NT2/D1 (cell line): ENCODE data around the gene ZAP70.

Experiments used
- DNase-seq: peaks from one replicate; pipeline ENCODE4 v3.0.0-alpha.2; 2011; ENCODE audit warnings: low read depth, low spot score
- H3K27me3 ChIP-seq: 2 replicates; pipeline ENCODE4 v1.6.0; 2011; ENCODE audit warnings: mild to moderate bottlenecking; ENCODE audit not compliant: insufficient read length, insufficient read depth
- H3K36me3 ChIP-seq: 2 replicates; pipeline ENCODE4 v1.6.1; 2011; ENCODE audit warnings: mild to moderate bottlenecking, low read length, mixed read lengths; ENCODE audit not compliant: insufficient read depth, insufficient read length
- H3K4me1 ChIP-seq: 2 replicates; pipeline ENCODE4 v1.5.1; 2011; ENCODE audit not compliant: insufficient read depth, insufficient read length
- H3K4me3 ChIP-seq: 2 replicates; pipeline ENCODE4 v1.5.1; 2011; ENCODE audit warnings: low read depth; ENCODE audit not compliant: insufficient read length
- H3K9ac ChIP-seq: 2 replicates; pipeline ENCODE4 v1.6.0; 2011; ENCODE audit warnings: low read depth; ENCODE audit not compliant: insufficient read length
- H3K9me3 ChIP-seq: 2 replicates; pipeline ENCODE4 v1.5.1; 2011; ENCODE audit warnings: mild to moderate bottlenecking, low read length; ENCODE audit not compliant: insufficient read depth
- SUZ12 ChIP-seq: IDR thresholded peaks from 2 replicates; pipeline ENCODE4 v1.6.1; 2011; ENCODE audit not compliant: insufficient read length, insufficient read depth; ENCODE audit errors: extremely low read depth
- YY1 ChIP-seq: IDR thresholded peaks from 2 replicates; pipeline ENCODE4 v1.6.1; 2011; ENCODE audit not compliant: insufficient read length, insufficient read depth
- ZNF274 ChIP-seq: IDR thresholded peaks from 2 replicates; pipeline ENCODE4 v1.6.1; 2011; ENCODE audit warnings: mild to moderate bottlenecking, low read depth, low read length

The ZAP70 gene

GRCh38 chr2:97769711-97770110 lies 56.3 kb downstream of the ZAP70 start:
- H3K9me3 ChIP-seq, result no peaks in the 10 kb centered on the region
- H3K4me3 ChIP-seq, result no peak overlapping the region
- peaks cover 5% of the 10 kb centered on the region for H3K4me1 ChIP-seq
- H3K9ac ChIP-seq, result no peak overlapping the region
- TF ChIP-seq YY1 (no peak), SUZ12 (no peak), ZNF274 (no peak)
- H3K27me3 ChIP-seq, result peaks cover 5% of the 10 kb centered on the region
- no peak for DNase-seq
- peaks cover 51% of the 10 kb centered on the region for H3K36me3 ChIP-seq

- TF ChIP-seq YY1 (no peak), SUZ12 (no peak), ZNF274 (no peak)
- Histone ChIP-seq H3K27me3 (peaks cover 5% of the 10 kb centered on the region), H3K9ac (no peak overlapping the region), H3K4me1 (peaks cover 5% of the 10 kb centered on the region), H3K9me3 (no peaks in the 10 kb centered on the region), H3K4me3 (no peak overlapping the region), H3K36me3 (peaks cover 50% of the 10 kb centered on the region)
- DNase-seq, result peak; percentile 87
Observed at GRCh38 chr2:97770445-97770844, 57.1 kb downstream of the ZAP70 start.

- Histone ChIP-seq H3K4me1 (peaks cover 5% of the 10 kb centered on the region), H3K9me3 (no peaks in the 10 kb centered on the region), H3K36me3 (peaks cover 50% of the 10 kb centered on the region), H3K27me3 (peaks cover 3% of the 10 kb centered on the region), H3K4me3 (no peak overlapping the region), H3K9ac (no peak overlapping the region)
- peak; percentile 16 for DNase-seq
- no peak for TF ChIP-seq SUZ12
- TF ChIP-seq YY1, result no peak
- no peak for TF ChIP-seq ZNF274
Observed at GRCh38 chr2:97774425-97774824, 61.0 kb downstream of the ZAP70 start.

- H3K4me3 ChIP-seq, result no peak overlapping the region
- H3K36me3 ChIP-seq, result peaks cover 50% of the 10 kb centered on the region
- TF ChIP-seq ZNF274 (no peak), YY1 (no peak), SUZ12 (no peak)
- peaks cover 2% of the 10 kb centered on the region for H3K4me1 ChIP-seq
- no peaks in the 10 kb centered on the region for H3K9me3 ChIP-seq
- no peak for DNase-seq
- H3K27me3 ChIP-seq, result peaks cover 3% of the 10 kb centered on the region
- H3K9ac ChIP-seq, result no peak overlapping the region
Observed at GRCh38 chr2:97775074-97775473, 61.7 kb downstream of the ZAP70 start.

- no peak overlapping the region for H3K9ac ChIP-seq
- no peaks in the 10 kb centered on the region for H3K9me3 ChIP-seq
- no peaks in the 10 kb centered on the region for H3K4me1 ChIP-seq
- H3K27me3 ChIP-seq, result no peaks in the 10 kb centered on the region
- peaks cover 31% of the 10 kb centered on the region for H3K36me3 ChIP-seq
- no peak for DNase-seq
- H3K4me3 ChIP-seq, result no peak overlapping the region
- TF ChIP-seq YY1, result no peak
- TF ChIP-seq ZNF274, result no peak
- TF ChIP-seq SUZ12, result no peak
Observed at GRCh38 chr2:97779141-97779540, 65.8 kb downstream of the ZAP70 start.

- Histone ChIP-seq H3K4me1 (no peaks in the 10 kb centered on the region), H3K9me3 (no peaks in the 10 kb centered on the region), H3K36me3 (peaks cover 21% of the 10 kb centered on the region), H3K27me3 (no peaks in the 10 kb centered on the region), H3K4me3 (no peak overlapping the region), H3K9ac (no peak overlapping the region)
- DNase-seq, result no peak
- TF ChIP-seq SUZ12 (no peak), ZNF274 (no peak), YY1 (no peak)
Observed at GRCh38 chr2:97781981-97782380, 68.6 kb downstream of the ZAP70 start.

- Histone ChIP-seq H3K9ac (no peak overlapping the region), H3K9me3 (no peaks in the 10 kb centered on the region), H3K4me1 (no peaks in the 10 kb centered on the region), H3K36me3 (peaks cover 22% of the 10 kb centered on the region), H3K27me3 (no peaks in the 10 kb centered on the region), H3K4me3 (no peak overlapping the region)
- TF ChIP-seq SUZ12, result no peak
- TF ChIP-seq ZNF274, result no peak
- TF ChIP-seq YY1, result no peak
- no peak for DNase-seq
Observed at GRCh38 chr2:97784953-97785352, 71.6 kb downstream of the ZAP70 start.

GRCh38 chr2:97785818-97786217 lies 72.4 kb downstream of the ZAP70 start:
- Histone ChIP-seq H3K27me3 (no peaks in the 10 kb centered on the region), H3K36me3 (peaks cover 22% of the 10 kb centered on the region), H3K9me3 (no peaks in the 10 kb centered on the region), H3K9ac (no peak overlapping the region), H3K4me1 (no peaks in the 10 kb centered on the region), H3K4me3 (no peak overlapping the region)
- no peak for DNase-seq
- TF ChIP-seq SUZ12, result no peak
- no peak for TF ChIP-seq YY1
- TF ChIP-seq ZNF274, result no peak
